SH-SY5Y (cell line): ENCODE data around the gene PIK3C3.

Experiments
- GATA2 ChIP-seq: IDR thresholded peaks from 2 replicates; pipeline ENCODE4 v1.6.1; 2011; ENCODE audit warnings: mild to moderate bottlenecking, low read depth, low read length
- GATA3 ChIP-seq: IDR thresholded peaks from 2 replicates; pipeline ENCODE4 v1.6.1; 2011; ENCODE audit warnings: low read depth, mild to moderate bottlenecking, low read length, moderate library complexity

GRCh38 chr18:42029092-42029491, 74.1 kb downstream of the PIK3C3 start:
- TF ChIP-seq GATA3, result no peak
- no peak for TF ChIP-seq GATA2
